DMS153 treated with DMSO at 0.1 percent for 48 hours (cell line): ENCODE results near the gene FNIP1.
"Not testable (repeated sequence)": the region's sequence is repeated elsewhere in the genome, so short reads cannot be mapped to it uniquely, and the experiment has no call there.

Experiments
- DNase-seq: peaks from one replicate; lab custom pipeline; 2025; ENCODE audit not compliant: unreplicated experiment; lab: John Stamatoyannopoulos, UW

FNIP1 gene

DNA sequence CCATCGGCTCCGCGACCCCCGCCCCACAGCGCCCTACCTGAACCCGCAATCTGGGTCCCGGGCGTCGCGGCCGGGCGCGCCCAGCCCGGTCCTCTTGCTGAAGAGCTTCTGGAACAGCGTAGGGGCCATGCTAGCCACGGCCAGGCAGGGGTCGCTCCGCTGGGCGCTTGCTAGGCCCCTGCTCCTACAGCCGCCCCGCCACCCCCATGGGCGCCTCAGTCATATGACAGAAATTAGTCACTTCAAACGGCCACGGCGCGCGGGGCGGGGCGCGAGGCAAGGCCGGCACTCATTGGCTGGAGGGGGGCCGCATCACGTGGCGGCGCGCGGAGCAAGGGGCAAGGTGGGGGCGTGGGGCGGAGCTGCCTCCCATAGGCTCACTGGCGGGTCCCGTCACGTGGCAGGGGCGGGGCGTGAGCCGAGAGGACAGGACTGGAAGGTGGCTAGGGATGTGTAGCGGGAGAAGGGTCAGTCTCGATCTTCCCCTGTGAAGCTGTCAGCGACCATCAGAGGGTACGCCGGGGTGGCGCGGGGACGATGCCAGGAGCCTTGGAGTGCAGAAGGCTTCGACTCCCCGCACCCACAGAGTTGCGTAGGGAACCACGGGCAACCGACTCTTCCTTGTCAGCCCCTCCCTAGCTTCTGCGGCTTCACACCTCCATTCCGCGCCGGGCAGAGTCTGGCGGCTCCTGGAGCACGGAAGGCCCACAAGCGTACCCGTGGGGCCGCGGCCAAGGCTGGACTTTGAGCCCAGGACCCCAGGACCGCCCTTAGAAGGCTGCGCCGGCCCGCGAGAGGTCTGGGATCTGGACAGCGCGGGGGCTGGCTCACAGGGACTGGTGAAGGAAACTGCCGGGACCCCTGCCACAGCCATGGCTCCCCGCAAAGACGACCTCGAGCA, at the start of gene FNIP1:
FNIP1 (minus strand) TSS at position 225 of the 901 bp plus-strand sequence; CDS start at position 129, 96 bp downstream.
- DNase-seq = peak; percentile 38

DNA sequence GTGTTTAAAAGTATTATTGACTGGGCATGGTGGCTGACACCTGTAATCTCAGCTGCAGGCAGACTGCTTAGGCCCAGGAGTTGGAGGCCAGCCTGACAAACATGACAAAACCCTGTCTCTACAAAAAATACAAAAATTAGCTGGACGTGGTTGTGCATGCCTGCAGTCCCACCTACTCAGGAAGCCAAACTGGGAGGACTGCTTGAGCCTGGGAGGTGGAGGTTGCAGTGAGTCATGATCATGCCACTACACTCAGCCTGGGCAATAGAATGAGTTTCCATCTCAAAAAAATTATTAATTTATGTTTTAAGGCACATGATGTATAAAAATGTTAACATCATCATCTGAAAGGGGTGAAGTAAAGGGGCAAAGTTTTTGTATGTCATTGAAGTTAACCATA, 49.7 kb upstream of the FNIP1 start:
- no peak for DNase-seq

DNA sequence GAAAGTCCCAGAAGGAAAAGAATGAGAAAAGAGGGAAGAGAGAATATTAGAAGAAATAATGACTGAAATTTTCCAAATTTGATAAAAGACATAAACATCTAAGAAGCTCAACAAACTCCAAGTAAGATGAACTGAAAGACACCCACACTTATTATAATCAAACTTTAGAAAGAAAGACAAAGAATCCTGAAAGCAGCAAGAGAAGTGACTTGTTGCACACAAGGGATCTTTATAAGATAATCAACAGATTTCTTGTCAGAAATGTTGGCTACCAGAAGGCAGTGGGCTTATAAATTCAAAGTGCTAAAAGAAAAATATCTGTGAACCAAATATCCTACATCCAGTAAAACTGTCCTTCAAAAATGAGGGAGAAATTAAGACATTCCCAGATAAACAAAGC, 49.0 kb upstream of the FNIP1 start:
- DNase-seq = no peak

DNA sequence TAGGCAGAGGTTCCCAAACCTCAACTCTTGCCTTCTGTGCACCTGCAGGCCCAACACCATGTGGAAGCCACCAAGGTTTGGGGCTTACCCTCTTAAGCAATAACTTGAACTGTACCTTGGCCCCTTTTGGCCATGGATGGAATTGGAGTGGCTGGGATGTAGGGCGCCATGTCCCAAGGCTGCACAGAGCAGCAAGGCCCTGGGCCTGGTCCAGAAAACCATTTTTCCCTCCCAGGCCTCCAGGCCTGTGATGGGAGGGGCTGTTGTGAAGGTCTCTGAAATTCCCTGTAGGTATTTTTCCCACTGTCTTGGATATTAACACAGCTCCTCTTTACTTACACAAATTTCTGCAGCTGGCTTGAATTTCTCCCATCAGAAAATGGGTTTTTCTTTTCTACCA, 46.2 kb upstream of the FNIP1 start:
- not testable (repeated sequence) for DNase-seq

DNA sequence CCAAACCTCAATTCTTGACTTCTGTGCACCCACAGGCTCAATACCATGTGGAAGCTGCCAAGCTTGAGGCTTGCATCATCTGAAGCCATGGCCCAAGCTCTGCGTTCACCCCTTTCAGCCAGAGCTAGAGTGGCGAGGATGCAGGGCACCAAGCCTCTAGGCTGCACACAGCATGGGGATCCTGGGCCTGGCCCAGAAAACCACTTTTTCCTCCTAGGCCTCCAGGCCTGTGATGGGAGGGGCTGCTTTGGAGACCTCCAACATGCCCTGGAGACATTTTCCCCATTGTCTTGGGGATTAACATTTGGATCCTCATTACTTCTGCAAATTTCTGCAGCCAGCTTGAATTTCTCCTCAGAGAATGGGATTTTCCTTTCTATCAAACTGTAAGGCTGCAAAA, 35.9 kb upstream of the FNIP1 start:
- DNase-seq = not testable (repeated sequence)

DNA sequence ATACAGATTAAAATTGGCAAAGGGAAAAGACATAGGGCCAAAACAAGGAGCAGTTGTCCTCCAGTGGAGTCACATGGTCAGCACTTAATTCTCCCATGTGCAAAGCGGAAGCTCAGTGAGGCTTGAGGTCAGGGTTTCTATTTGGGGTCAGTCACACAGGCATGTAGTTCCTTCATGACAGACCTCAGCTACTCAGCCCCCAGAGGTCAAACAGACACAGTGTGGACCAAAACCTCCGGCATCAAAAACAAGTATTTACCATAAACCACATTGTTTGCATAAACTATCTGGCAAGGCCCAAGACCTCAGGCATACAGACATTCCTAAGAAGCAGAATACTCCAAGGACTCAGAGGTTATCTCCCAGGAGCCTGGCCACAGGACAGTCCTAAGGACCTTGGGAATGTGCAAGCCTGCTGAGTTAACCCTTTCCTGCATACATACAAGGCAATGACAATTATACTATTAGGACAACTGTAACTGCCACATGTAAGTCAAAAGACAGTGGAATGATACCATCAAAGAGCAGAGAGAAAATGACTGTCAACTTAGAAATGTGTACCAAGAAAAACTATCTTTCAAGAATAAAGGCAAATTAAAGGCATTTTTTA, 28.7 kb upstream of the FNIP1 start:
- no peak for DNase-seq

DNA sequence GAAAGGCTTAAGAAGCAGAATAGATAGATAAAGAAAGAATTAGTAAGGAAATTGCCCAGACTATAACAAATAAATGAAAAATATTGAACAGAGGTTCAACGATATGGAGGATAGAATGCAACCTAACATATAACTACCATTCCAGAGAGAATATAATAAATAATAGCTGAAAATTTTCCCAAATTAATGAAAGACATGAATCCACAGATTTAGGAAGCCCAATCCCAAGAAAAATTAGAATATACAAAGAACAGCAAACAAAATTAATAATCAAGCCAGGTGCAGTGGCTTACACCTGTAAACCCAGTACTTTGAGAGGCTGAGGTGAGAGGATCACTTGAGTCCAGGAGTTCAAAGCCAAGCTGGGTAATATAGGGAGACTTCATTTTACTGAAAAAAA, 27.8 kb upstream of the FNIP1 start:
- no peak for DNase-seq

DNA sequence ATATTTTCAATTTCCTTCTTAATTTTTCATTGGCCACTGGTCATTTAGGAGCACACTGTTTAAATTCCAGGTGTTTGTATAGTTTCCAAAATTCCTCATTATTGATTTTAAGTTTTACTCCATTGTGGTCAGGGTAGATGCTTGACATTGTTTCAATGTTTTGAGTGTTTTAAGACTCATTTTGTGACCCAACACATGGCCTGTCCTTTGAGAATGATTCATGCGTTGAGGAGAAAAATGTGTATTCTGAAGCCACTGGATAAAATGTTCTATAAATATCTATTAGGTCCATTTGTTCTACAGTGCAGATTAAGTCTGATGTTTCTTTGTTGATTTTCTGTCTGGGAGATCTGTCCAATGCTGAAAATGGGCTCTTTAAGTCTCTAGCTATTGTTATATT, 24.4 kb upstream of the FNIP1 start:
- DNase-seq = no peak

DNA sequence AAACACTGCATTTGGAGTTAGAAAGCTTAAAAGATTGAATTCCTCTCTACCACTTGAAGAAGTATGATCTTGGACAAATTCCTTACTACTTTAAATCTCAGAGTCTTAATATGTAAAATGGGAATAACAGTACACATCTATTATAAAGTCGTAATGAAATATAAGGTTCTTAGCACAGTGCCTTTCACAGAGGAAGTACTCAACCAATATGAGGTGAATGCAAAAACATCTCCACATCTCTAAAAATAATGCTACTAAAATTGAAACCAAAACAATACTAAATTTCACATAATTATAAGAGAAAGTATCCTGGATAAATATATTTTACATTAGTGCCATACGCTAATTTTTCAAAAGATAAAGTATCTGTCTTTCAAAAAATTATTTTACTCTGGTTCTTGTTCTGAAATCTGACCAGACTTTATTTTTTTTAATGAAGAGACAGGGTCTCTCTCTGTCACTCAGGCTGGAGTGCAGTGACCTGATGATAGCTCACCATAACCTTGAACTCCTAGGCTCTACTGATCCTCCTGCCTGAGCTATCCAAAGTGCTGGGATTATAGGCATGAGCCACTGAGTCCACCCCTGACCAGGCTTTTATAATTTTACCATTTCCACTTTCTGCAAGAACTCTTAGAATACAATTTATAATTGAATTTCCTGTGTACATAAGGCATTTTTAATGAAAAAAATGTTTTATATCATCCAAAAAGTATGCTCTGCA, 21.3 kb upstream of the FNIP1 start:
- DNase-seq = no peak

DNA sequence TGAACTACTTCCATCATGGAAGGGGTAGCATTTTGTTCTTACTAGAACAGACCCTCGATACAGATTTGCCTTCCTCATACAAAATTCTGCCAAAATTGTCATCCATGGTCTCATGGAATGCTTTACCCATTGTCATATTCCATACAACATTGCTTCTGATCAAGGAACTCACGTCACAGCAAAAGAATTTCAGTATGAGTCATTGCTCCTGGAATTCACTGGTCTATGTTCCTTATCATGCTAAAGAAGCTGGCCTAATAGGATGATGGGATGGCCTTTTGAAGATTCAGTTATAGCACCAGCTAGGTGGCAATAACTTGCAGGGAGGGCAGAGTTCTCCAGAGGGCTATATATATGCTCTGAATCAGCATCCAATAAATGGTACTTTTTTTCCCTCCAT, 18.2 kb upstream of the FNIP1 start:
- DNase-seq = no peak

DNA sequence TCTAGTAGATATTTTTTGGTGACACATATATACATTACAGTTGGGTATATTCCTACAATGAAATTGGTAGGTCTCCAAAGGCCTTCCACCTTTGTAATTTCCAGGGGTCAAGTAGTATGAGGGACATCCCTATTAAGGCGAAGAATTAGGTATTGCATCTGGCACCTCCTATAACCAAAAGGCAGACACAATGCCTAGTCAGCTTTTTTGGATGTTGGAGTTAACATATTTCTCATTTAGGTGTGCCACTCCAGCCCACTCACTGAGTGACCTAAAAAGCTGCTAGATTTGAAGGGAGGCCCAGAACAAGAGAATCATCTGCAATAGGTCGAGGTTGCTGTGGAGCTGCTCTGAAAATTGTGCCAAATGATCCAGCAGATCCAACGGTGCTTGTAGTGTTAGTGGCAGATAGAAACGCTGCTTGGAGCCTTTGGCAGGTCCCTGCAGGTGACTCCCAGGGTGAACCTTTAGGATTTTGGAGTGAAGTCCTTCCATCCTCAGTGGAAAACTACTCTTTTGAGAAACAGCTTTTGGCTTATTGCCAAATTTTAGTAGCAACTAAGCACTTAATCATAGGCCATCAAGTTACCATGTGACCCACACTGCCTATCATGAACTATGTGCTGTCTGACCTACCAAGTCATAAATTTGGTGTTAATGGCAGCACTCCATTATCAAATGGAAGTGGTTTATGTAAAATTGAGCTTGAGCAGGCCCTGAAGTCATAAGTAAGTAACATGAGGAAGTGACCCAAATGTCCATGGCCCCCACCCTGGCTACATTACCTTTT, 15.7 kb upstream of the FNIP1 start:
- no peak for DNase-seq

DNA sequence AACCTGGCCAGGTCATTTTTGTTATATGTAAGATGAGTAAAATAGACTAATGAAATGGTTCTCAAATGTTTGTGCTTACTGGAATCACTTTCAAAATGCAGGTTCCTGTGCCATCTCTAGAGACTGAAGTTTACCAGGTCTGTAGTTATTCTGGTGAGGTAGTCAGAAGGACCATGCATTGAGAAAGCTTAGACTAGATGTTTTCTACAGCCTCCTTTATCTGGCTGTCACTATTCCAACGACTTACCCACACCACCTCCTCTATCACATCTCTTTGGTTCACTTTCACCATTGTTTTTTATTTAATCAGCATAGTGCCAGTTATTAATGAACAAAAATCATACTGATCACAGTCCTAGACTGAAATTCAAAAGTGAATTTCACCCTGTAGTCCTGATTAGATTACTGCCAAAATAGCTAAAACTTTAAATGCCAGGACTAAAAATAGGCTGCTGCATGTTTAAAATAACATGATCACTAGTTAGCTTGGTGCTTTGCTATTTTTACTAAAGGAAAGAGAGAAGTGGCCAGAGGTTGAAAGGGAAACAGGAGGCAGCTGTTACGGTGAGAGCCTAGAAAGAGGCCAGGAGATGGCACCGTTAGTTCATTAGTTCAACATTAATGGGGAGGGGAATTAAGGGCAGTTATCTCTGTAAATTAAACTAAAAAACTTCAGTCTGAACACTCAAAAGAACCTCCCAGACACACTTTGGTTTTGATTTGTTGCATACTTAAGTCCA, 13.9 kb upstream of the FNIP1 start:
- no peak for DNase-seq

DNA sequence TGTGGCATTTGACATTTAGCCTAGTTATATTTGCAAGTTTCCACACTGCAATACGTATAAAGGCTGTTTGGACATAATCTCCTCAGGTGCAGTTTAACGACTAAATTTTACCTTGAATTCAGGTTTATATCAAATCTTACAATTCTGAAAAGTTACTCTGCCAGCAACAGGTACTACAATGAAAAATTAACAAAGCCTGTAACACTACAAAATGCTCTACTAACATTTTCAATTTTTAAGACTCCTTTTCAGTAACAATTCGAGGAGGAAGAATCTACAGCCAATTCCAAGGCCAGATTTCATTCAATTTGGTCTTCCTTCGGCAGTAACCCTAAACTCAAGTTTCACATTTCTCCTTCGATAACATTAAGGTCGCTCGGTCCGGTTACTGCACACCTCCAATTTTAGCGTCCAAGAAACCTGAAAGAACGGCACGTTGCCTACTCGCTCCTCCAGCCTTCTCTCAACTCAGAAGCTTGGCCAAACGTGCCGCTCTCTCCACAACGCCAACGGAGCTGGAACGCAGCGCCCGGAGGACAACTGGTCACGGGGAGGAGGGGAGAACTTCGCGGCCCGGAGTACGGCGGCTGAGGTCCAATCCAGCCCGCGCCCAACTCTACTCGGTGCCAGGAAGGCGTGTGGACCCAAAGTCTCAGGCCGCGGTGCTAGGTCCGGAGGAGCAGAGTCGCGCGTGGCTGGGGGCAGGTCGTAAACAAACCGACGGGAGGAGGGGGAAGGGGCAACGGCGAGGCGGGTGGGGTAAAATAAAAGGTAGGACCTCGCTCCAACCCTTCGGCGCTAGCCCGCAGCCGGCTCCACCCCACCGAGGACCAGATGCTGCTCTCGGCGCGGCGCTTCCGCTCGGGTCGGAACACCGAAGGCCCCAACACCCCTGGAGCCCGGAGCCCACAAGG, 681 bp downstream of the FNIP1 start:
- no peak for DNase-seq

DNA sequence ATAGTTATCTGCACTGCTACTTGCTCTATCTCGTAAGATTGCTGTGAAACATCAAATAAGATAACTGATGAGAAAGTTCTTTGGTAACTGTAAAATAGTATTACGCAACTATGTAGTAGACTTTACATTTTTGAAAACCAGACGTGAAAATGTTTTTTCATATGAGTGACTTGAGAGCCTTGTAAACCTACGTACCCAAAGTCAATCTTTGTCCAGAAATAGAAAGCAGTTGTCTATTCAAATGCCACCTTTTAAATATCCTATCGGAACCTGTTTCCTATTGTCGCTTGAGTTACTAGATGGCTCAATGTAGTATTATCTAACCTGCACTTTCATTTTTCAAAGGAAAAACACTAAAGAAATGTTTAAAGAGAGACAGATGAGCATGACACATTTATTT, 1.6 kb downstream of the FNIP1 start:
- no peak for DNase-seq

DNA sequence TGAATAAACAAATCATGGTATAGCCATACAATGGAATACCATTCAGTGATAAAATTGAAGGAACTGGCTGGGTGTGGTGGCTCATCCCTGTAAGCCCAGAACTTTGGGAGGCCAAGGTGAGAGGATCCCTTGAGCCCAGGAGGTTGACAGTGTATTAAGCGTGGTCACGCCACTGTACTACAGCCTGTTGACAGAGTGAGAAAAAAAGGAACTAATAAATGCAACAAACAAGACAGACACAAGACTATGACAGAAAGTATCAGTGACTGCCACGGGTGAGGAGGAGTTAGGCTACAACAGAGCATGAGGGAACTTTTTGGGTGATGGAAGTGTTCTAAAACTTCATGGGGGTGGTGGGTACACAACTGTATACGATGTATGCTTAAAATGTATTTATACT, 2.2 kb downstream of the FNIP1 start:
- no peak for DNase-seq

DNA sequence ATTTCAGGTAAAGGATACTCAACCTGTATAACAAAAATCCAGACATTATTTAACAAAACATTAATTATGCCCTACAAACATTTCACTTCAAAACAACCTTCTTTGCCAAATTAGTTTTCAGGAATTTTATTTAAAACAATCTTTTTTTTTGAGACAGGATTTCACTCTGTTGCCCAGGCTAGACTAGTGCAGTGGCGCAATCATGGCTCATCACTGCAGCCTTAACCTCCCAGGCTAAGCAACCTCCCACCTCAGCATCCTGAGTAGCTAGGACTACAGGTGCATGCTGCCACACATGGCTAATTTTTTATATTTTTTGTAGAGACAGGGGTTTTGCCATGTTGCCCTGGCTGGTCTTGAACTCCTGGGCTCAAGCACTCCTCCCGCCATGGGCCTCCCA, 3.9 kb downstream of the FNIP1 start:
- no peak for DNase-seq

DNA sequence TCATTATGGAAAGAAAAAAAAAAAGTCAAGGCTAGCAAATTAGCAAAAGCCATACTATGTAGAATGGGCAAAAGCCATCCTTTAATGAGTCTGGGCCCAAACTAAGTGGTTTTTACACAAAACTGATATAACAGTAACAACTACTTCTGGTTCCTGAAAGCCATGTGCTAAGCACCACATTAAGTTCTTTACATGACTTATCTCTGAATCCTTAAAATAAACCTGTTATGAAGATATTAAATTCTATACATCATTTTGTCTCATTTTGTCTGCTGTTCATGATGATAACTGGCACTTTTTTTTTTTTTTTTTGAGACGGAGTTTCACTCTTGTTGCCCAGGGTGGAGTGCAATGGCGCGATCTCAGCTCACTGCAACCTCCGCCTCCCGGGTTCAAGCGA, 5.0 kb downstream of the FNIP1 start:
- DNase-seq = no peak

DNA sequence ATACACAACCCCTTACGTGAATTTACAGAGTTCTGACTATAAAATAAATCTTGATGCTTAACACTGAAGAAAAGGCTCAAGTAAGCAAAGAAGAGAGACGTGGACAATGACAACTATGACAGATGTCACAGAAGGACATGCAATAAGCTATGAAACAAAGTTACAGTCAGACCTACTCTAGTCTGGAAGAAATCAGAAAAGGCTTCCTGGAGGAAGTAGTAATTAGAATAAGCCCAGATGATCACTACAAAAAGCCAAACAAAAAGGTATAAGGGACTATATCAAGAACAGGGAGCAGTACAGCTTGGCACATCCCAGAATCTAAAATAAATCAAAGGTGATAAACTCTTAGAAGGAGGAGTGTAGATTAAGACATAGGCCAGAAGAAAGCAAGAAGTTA, 6.3 kb downstream of the FNIP1 start:
- DNase-seq = no peak

DNA sequence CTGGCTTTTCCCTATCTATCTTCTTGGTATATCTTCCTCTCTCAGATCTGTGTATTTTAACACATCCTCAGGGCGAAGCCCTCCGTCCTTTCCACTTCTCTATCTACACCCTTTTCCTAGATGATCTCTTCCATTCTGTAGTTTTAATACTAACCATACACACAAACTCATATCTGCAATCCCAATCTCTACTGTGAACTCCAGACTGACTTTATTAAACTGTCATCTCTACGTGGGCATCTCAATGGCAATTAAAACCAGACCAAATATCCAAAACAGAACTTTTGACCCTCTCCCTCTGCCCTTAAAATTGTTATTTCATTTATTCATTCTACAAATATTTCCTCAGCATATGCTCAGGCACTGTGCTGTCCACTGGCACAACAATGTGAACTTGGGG, 7.1 kb downstream of the FNIP1 start:
- no peak for DNase-seq
